Common myeloid progenitor, CD34-positive (primary cell): ENCODE measurements around the gene MAGI1.

Source experiments
- CTCF ChIA-PET: fragments of 350-600 bp; sonication (Branson Sonifier 250); formaldehyde crosslinking; loops from one replicate; lab custom pipeline; 2021; ENCODE audit warnings: antibody characterized with exemption; lab: Charles Lee
- POLR2A ChIA-PET: fragments of 350-600 bp; sonication (Branson Sonifier 250); formaldehyde crosslinking; loops from one replicate; lab custom pipeline; 2021; ENCODE audit warnings: antibody characterized with exemption; lab: Charles Lee
- DNase-seq, 3 donors: peaks; one replicate each; pipeline versions ENCODE4 v3.0.0 to v3.0.0-alpha.2; 2013
- H3K27ac ChIP-seq, 2 experiments: 1 replicate in 1 of 2; 2 replicates in 1 of 2; pipeline ENCODE4 v1.7.0; 2013; ENCODE audit warnings: inconsistent platforms in 2 of 2, low read length in 2 of 2, mild to moderate bottlenecking in 2 of 2, low read depth in 1 of 2, moderate library complexity in 1 of 2; ENCODE audit not compliant: severe bottlenecking in 2 of 2, insufficient read depth in 1 of 2, poor library complexity in 1 of 2
- H3K27me3 ChIP-seq, 5 experiments: replicated peaks in 2 of 5; 1 replicate in 3 of 5; 2 replicates in 2 of 5; pipeline versions ENCODE4 v1.6.1 to v1.7.0; 2013; ENCODE audit warnings: low read length in 4 of 5, mild to moderate bottlenecking in 2 of 5, moderate library complexity in 2 of 5, inconsistent platforms in 1 of 5; ENCODE audit not compliant: insufficient read depth in 5 of 5, control insufficient read depth in 4 of 5
- H3K36me3 ChIP-seq, 4 experiments: 1 replicate in 2 of 4; 2 replicates in 2 of 4; pipeline versions ENCODE4 v1.6.1 to v1.7.0; 2013; ENCODE audit warnings: low read length in 3 of 4, control low read depth in 1 of 4, mild to moderate bottlenecking in 1 of 4; ENCODE audit not compliant: control insufficient read depth in 4 of 4, insufficient read depth in 4 of 4
- H3K4me1 ChIP-seq, 4 experiments: 1 replicate in 3 of 4; 2 replicates in 1 of 4; pipeline versions ENCODE4 v1.6.1 to v1.7.1; 2013; ENCODE audit warnings: low read length in 3 of 4, mild to moderate bottlenecking in 3 of 4, control low read depth in 1 of 4, inconsistent platforms in 1 of 4, moderate library complexity in 1 of 4; ENCODE audit not compliant: control insufficient read depth in 4 of 4, insufficient read depth in 4 of 4; ENCODE audit errors: control extremely low read depth in 1 of 4
- H3K4me3 ChIP-seq, 7 experiments: 1 replicate in 4 of 7; 2 replicates in 3 of 7; pipeline versions ENCODE4 v1.5.1 to v1.7.0; 2013; ENCODE audit warnings: mild to moderate bottlenecking in 7 of 7, low read length in 6 of 7, moderate library complexity in 6 of 7, inconsistent platforms in 2 of 7, low read depth in 2 of 7, control low read depth in 1 of 7; ENCODE audit not compliant: insufficient read depth in 4 of 7, control insufficient read depth in 1 of 7; ENCODE audit errors: extremely low read depth in 1 of 7
- H3K9me3 ChIP-seq, 5 experiments: 1 replicate in 4 of 5; 2 replicates in 1 of 5; pipeline versions ENCODE4 v1.6.1 to v1.7.1; 2013; ENCODE audit warnings: low read length in 4 of 5, mild to moderate bottlenecking in 2 of 5, inconsistent platforms in 1 of 5, low read depth in 1 of 5, moderate library complexity in 1 of 5; ENCODE audit not compliant: control insufficient read depth in 4 of 5, insufficient read depth in 2 of 5; ENCODE audit errors: control extremely low read depth in 1 of 5
- WGBS: methylation state at CpG from one replicate; pipeline ENCODE4 v1.1.5; 2013; ENCODE audit not compliant: insufficient coverage; 5-methylcytosine and 5-hydroxymethylcytosine counted together

Gene MAGI1

DNA sequence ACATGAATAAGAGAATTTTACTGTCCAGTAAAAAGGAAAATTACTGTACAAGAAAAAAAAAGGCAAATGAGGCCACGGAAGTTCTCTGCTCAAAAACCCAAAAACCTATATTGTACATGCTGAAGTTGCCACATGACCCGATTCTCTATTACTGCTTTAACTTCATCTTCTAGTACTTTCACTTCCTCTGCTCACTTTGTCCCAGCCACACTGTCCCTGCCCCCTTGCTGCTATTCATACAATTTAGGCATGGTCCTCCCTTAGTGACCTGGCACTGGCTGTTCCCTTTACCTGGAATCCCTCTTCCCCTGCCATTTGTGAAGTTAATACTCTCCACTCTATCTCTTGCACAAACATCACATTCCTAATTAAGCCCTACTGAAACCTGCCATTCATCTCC is 457.4 kb downstream of the MAGI1 start:
- no peaks in the 10 kb centered on the region for H3K9me3 ChIP-seq
- CTCF ChIA-PET, result no interaction called here
- no peaks in the 10 kb centered on the region for H3K36me3 ChIP-seq
- H3K4me3 ChIP-seq, result no peak overlapping the region
- no peak for DNase-seq
- H3K4me1 ChIP-seq, result no peaks in the 10 kb centered on the region
- H3K27ac ChIP-seq, result no peak overlapping the region
- no peaks in the 10 kb centered on the region for H3K27me3 ChIP-seq
- POLR2A ChIA-PET, result no interaction called here
- WGBS, result 100% methylated on average over 2 of the region's 2 CpGs

DNA sequence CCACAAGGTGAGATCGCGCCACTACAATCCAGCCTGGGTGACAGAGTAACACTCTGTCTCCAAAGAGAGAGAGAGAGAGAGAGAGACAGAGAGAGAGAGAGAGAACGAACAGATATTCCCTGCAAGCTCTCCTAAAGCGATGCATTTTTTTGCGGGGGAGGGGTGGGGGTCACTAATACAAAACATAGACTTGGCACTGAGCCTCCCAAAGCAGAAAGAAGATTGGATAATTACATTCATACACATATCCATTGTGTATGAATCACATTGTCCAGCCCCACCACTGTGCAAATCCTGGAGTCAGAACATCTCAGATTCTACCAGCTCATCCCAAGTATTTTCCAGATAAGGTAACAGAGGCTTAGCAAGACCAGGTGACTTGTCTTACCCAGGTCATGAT is 459.9 kb downstream of the MAGI1 start:
- no peaks in the 10 kb centered on the region for H3K9me3 ChIP-seq
- no peaks in the 10 kb centered on the region for H3K27me3 ChIP-seq
- POLR2A ChIA-PET, result no interaction called here
- no peak overlapping the region for H3K27ac ChIP-seq
- no peaks in the 10 kb centered on the region for H3K36me3 ChIP-seq
- H3K4me1 ChIP-seq, result no peaks in the 10 kb centered on the region
- DNase-seq, result no peak
- H3K4me3 ChIP-seq, result no peak overlapping the region
- CTCF ChIA-PET, result no interaction called here
- 100% methylated on average over 2 of the region's 5 CpGs for WGBS

DNA sequence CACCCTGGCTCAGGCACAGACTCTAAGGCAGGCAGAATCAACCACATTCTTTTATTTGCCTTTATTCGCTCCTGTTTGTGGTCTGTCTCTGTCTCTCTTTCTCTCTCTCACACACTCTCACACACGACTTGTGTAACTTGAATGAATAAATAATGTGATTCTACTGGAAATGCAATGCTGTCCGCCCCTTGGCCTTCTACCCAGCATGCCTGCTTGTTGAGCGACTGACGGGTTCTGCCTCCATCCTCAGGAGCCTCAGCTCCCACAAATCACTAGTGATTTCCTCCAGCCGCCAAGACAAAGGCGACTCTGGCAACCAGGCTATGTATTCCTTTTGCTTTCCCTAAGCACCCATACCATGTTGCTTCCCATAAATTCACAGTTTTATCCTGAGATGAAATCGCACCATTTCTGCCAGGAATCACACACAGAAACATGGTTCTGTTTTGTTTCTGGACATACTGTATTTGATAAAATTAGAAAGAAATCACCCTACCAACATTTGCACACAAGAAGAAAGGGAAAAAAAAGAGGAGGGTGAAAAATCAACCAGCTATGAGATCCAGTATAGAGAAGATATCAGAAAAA is 460.8 kb downstream of the MAGI1 start:
- Histone ChIP-seq H3K27me3 (no peaks in the 10 kb centered on the region), H3K4me1 (no peaks in the 10 kb centered on the region), H3K36me3 (no peaks in the 10 kb centered on the region), H3K27ac (no peak overlapping the region), H3K4me3 (no peak overlapping the region), H3K9me3 (no peaks in the 10 kb centered on the region)
- DNase-seq, result no peak
- WGBS, result 89% methylated on average over 5 of the region's 8 CpGs
- ChIA-PET CTCF (no interaction called here), POLR2A (no interaction called here)

DNA sequence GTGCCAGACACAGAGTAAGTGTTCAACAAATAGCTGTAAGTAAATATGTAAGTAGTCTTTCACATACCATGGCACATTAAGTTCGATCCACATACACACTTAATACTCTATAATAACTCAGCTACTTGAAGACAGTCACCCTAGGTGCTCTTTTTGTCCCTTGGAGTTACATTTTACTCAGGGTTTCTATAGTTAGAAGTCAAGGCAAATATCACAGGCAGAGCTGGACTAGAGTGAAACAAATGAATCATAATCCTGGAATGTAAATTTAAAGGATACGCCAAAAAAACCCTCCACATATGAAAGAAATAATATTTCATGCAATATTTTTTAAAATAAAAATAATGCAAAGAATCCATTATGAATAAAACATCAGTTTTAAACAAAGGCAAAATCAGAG is 461.8 kb downstream of the MAGI1 start:
- no peaks in the 10 kb centered on the region for H3K27me3 ChIP-seq
- H3K4me1 ChIP-seq, result no peaks in the 10 kb centered on the region
- no peaks in the 10 kb centered on the region for H3K9me3 ChIP-seq
- no peaks in the 10 kb centered on the region for H3K36me3 ChIP-seq
- WGBS, result no CpG with 5 or more reads among the region's 2 CpGs
- no peak overlapping the region for H3K4me3 ChIP-seq
- DNase-seq, result no peak
- no peak overlapping the region for H3K27ac ChIP-seq
- ChIA-PET POLR2A (no interaction called here), CTCF (interaction anchor here (1.0 kb wide), 1 partner anchor 9 kb away, joined by 4 read pairs; no protein-coding TSS in a partner anchor)

GRCh38 chr3:65576228-65576627 is 462.5 kb downstream of the MAGI1 start:
- no peaks in the 10 kb centered on the region for H3K36me3 ChIP-seq
- no peak overlapping the region for H3K4me3 ChIP-seq
- no peak for DNase-seq
- 98% methylated on average over 5 of the region's 6 CpGs for WGBS
- no peaks in the 10 kb centered on the region for H3K9me3 ChIP-seq
- H3K27ac ChIP-seq, result no peak overlapping the region
- H3K27me3 ChIP-seq, result no peaks in the 10 kb centered on the region
- H3K4me1 ChIP-seq, result no peaks in the 10 kb centered on the region
- ChIA-PET CTCF (interaction anchor here (1.0 kb wide), 2 partner anchors 8 to 11 kb away, joined by 3 to 4 read pairs; no protein-coding TSS in a partner anchor), POLR2A (no interaction called here)

GRCh38 chr3:65575376-65575840 is 463.3 kb downstream of the MAGI1 start:
- Histone ChIP-seq H3K27me3 (no peaks in the 10 kb centered on the region), H3K4me1 (no peaks in the 10 kb centered on the region), H3K36me3 (no peaks in the 10 kb centered on the region), H3K4me3 (no peak overlapping the region), H3K27ac (no peak overlapping the region), H3K9me3 (no peaks in the 10 kb centered on the region)
- POLR2A ChIA-PET, result no interaction called here
- DNase-seq, result no peak
- CTCF ChIA-PET, result no interaction called here
- no CpG with 5 or more reads among the region's 1 CpG for WGBS

DNA sequence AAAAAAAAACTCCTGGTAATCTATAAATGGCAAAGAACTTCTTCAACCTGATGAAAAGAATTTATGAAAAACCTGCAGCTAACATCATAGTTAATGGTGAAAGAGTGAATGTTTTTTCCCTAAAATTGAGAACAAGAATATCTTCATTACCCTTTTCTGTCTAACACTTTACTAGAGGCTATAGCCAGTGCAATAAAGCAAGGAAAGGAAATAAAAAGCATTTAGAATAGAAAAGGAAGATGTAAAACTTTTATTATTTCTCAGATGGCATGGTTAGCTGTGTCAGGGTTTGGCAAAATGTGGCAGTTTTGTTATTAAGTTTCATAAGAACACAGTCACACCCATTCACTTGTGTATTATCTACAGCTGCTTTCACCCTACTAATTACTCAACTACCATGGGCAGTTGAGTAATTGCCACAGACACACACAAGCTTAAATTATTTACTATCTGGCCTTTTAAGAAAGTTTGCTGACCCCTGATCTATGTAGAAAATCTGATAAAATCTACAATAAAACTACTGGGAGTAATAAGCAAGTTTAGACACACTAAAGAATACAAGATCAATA is 465.1 kb downstream of the MAGI1 start:
- Histone ChIP-seq H3K4me3 (no peak overlapping the region), H3K4me1 (no peaks in the 10 kb centered on the region), H3K9me3 (no peaks in the 10 kb centered on the region), H3K27me3 (no peaks in the 10 kb centered on the region), H3K36me3 (no peaks in the 10 kb centered on the region), H3K27ac (no peak overlapping the region)
- DNase-seq, result no peak
- POLR2A ChIA-PET, result no interaction called here
- CTCF ChIA-PET, result no interaction called here
